K562 (cell line): Measurements from ENCODE around the gene CPZ. TPM values are rescaled to one million over a fixed set of nuclear protein-coding genes. Genes with fewer than 3 reads are reported as not detected.

Experiments used
- ARNT ChIP-seq, 2 experiments: fragments of 450-650 bp; IDR thresholded peaks; 2 replicates each; pipeline ENCODE4 v1.6.1; 2016; ENCODE audit warnings: mild to moderate bottlenecking in 1 of 2
- ATF7 ChIP-seq: fragments of 450-650 bp; IDR thresholded peaks from 2 replicates; pipeline ENCODE4 v1.7.1; 2014; ENCODE audit warnings: mild to moderate bottlenecking, moderate library complexity
- DNMT1 ChIP-seq: fragments of 450-650 bp; IDR thresholded peaks from 2 replicates; pipeline ENCODE4 v1.6.1; 2016; ENCODE audit warnings: antibody characterized with exemption, mild to moderate bottlenecking
- ESRRB ChIP-seq: fragments of 250-450 bp; sonication (Bioruptor Pico); IDR thresholded peaks from 2 replicates; pipeline ENCODE4 v1.5.0; 2020; ENCODE audit warnings: mild to moderate bottlenecking, moderate library complexity, borderline replicate concordance
- ETS1 ChIP-seq: conservative IDR thresholded peaks from 2 replicates; pipeline ENCODE4 v1.6.1; 2011; ENCODE audit warnings: low read depth, mild to moderate bottlenecking, low read length; ENCODE audit not compliant: control insufficient read depth
- HINFP ChIP-seq: fragments of 450-650 bp; conservative IDR thresholded peaks from 2 replicates; pipeline ENCODE4 v1.6.1; 2016; ENCODE audit warnings: missing genetic modification characterization, low read depth, mild to moderate bottlenecking, control low read depth, missing compliant biosample characterization
- HMG20A ChIP-seq: fragments of 450-650 bp; formaldehyde crosslinking; conservative IDR thresholded peaks from 2 replicates; pipeline ENCODE4 v1.4.0; 2020; ENCODE audit warnings: mild to moderate bottlenecking, mixed read lengths
- JUND ChIP-seq, 2 experiments: IDR thresholded peaks; 2 replicates in 1 of 2; 3 replicates in 1 of 2; pipeline ENCODE4 v1.6.1; 2011; ENCODE audit warnings: borderline replicate concordance in 2 of 2, low read depth in 2 of 2, low read length in 2 of 2, improper control_type of control experiment in 1 of 2, missing biosample characterization in 1 of 2, missing genetic modification characterization in 1 of 2, missing genetic modification reagents in 1 of 2
- KLF10 ChIP-seq: fragments of 250-450 bp; sonication (Bioruptor Pico); IDR thresholded peaks from 2 replicates; pipeline ENCODE4 v1.6.1; 2021; ENCODE audit warnings: matching md5 sums
- PATZ1 ChIP-seq: fragments of 250-450 bp; sonication (Bioruptor Pico); IDR thresholded peaks from 2 replicates; pipeline ENCODE4 v1.5.0; 2020; ENCODE audit warnings: mild to moderate bottlenecking, borderline replicate concordance
- PKNOX1 ChIP-seq: fragments of 450-650 bp; IDR thresholded peaks from 2 replicates; pipeline ENCODE4 v1.6.1; 2016
- ZKSCAN8 ChIP-seq: fragments of 200-800 bp; sonication (Bioruptor generic); IDR thresholded peaks from 2 replicates; pipeline ENCODE4 v1.6.1; 2016; ENCODE audit warnings: missing genetic modification characterization, missing compliant biosample characterization
- ZMIZ1 ChIP-seq, 2 experiments: fragments of 150-350 bp in 1 of 2; IDR thresholded peaks; 2 replicates each; pipeline ENCODE4 v1.6.1; 2012 to 2016; ENCODE audit warnings: low read depth in 2 of 2, low read length in 2 of 2, mild to moderate bottlenecking in 1 of 2, moderate library complexity in 1 of 2
- ZNF124 ChIP-seq: sonication (generic); formaldehyde crosslinking; IDR thresholded peaks from 2 replicates; pipeline ENCODE4 v1.8.1; 2022; ENCODE audit warnings: missing genetic modification reagents
- ZNF184 ChIP-seq: sonication (generic); formaldehyde crosslinking; IDR thresholded peaks from 2 replicates; pipeline ENCODE4 v1.5.0; 2020; ENCODE audit warnings: missing genetic modification reagents
- polyA plus RNA-seq, 8 experiments: library from polyadenylated mRNA; depleted of rRNA in 4 of 8; stranded (reverse) in 5 of 8; unstranded in 3 of 8; fragments of >200 nt; fragmentation: Nextera tagmentation in 2 of 8; fragmentation: Illumina TruSeq in 1 of 8; extraction: Ambion mirVana in 2 of 8; extraction: Trizol in 1 of 8; gene quantifications; 2 replicates each; pipeline versions ENCODE4 v1.2.1 to v1.2.3, GENCODE V29; 2011 to 2014; ENCODE audit warnings: inconsistent platforms in 1 of 8, missing spikeins in 1 of 8
- total RNA-seq, 7 experiments: library from RNA; depleted of rRNA in 6 of 7; stranded (reverse); fragments of >200 nt in 6 of 7; fragmentation: Illumina TruSeq in 2 of 7; extraction: Trizol in 2 of 7; gene quantifications; 2 replicates each; pipeline versions ENCODE4 v1.2.1 to v1.2.3, GENCODE V29; 2011 to 2021; ENCODE audit warnings: low replicate concordance in 1 of 7

Gene CPZ
- total and polyA plus RNA-seq, 9 of the 15 experiments (the other 6 are each of a cell fraction or from before 2014, with no cell fraction given): 0.06 to 2.2 (median 1.2) TPM; not detected in 1

GRCh38 chr4:8594097-8595038 lies 1.8 kb downstream of the CPZ start (continued):
- no peak for TF ChIP-seq HINFP
- TF ChIP-seq PATZ1 (CRISPR knock-in tag): no peak
- TF ChIP-seq ZNF184 (CRISPR knock-in tag): no peak
- no peak for TF ChIP-seq ZKSCAN8 (CRISPR knock-in tag)
- TF ChIP-seq DNMT1: no peak
- no peak for TF ChIP-seq KLF10
- peak; percentile 94 for TF ChIP-seq PKNOX1
- peak; percentile 71 for TF ChIP-seq ATF7
- no peak for TF ChIP-seq ZNF124
- peak; percentile 53; the same call in 1 of the 2 replicates for TF ChIP-seq JUND (IDR thresholded peaks at IDR 0.05; ENCODE audit: borderline replicate concordance, low read depth, low read length)
- no peak for TF ChIP-seq JUND (tag; IDR thresholded peaks at IDR 0.05; ENCODE audit: borderline replicate concordance, low read depth, low read length)
- TF ChIP-seq ZMIZ1 (IDR thresholded peaks at IDR 0.05; ENCODE audit: low read depth in 2 of 2, low read length in 2 of 2): 0 out of 4 replicates have a peak, but pooled peaks of 1 of the 2 experiments have one; percentile 19
- TF ChIP-seq ARNT (IDR thresholded peaks at IDR 0.05): peak in 1 of 2 experiments; percentile 66; a peak in 2 of 4 replicates
- no peak for TF ChIP-seq ETS1
- no peak for TF ChIP-seq ESRRB (CRISPR knock-in tag)
- no peak for TF ChIP-seq HMG20A (CRISPR knock-in tag)
